Stomach (tissue), 4 donors: ENCODE results near the gene DTNBP1.

ENCODE experiments used
- CTCF ChIP-seq, 7 experiments: fragments of 450-650 bp in 4 of 7; fragments of 200-600 bp in 3 of 7; sonication (generic) in 3 of 7; IDR thresholded peaks; one replicate each; pipeline ENCODE4 v1.5.1; 2016 to 2019; ENCODE audit warnings: antibody characterized with exemption in 7 of 7, control low read depth in 2 of 7, mild to moderate bottlenecking in 1 of 7
- EP300 ChIP-seq: sonication (generic); formaldehyde crosslinking; IDR thresholded peaks from one replicate; pipeline ENCODE4 v1.6.1; 2017; ENCODE audit warnings: antibody characterized with exemption

GRCh38 chr6:15519681-15520080 is 143.1 kb downstream of the DTNBP1 start:
- TF ChIP-seq CTCF (IDR thresholded peaks at IDR 0.05) (no peak), EP300 (no peak)
